ENCODE data around the gene PMM1. TPM values are rescaled to one million over a fixed set of nuclear protein-coding genes. Genes with fewer than 3 reads are reported as not detected.

The PMM1 gene
- polyA plus RNA-seq, 1 donor from 2014 or later, result 55.5 TPM

GRCh38 chr22:41528938-41529561 is 60.6 kb downstream of the PMM1 start:
- H3K27ac ChIP-seq (ENCODE audit: low read length), result no peak overlapping the region
- H3K36me3 ChIP-seq (ENCODE audit: insufficient read depth, low read length), result no peaks in the 10 kb centered on the region
- H3K4me2 ChIP-seq (ENCODE audit: low read length), result no peak overlapping the region
- no peaks in the 10 kb centered on the region for H4K20me1 ChIP-seq (ENCODE audit: insufficient read depth)
- no peak overlapping the region for H3K9ac ChIP-seq (ENCODE audit: low read length)
- H3K79me2 ChIP-seq (replicated peaks; ENCODE audit: insufficient read depth, low read length), result peaks cover under 1% of the 10 kb centered on the region
- no peak overlapping the region for H2AFZ ChIP-seq (ENCODE audit: low read depth, low read length)
- H3K4me3 ChIP-seq (ENCODE audit: low read length), result no peak overlapping the region
- no peaks in the 10 kb centered on the region for H3K9me3 ChIP-seq (ENCODE audit: low read length)
- TF ChIP-seq, protein P1, sequence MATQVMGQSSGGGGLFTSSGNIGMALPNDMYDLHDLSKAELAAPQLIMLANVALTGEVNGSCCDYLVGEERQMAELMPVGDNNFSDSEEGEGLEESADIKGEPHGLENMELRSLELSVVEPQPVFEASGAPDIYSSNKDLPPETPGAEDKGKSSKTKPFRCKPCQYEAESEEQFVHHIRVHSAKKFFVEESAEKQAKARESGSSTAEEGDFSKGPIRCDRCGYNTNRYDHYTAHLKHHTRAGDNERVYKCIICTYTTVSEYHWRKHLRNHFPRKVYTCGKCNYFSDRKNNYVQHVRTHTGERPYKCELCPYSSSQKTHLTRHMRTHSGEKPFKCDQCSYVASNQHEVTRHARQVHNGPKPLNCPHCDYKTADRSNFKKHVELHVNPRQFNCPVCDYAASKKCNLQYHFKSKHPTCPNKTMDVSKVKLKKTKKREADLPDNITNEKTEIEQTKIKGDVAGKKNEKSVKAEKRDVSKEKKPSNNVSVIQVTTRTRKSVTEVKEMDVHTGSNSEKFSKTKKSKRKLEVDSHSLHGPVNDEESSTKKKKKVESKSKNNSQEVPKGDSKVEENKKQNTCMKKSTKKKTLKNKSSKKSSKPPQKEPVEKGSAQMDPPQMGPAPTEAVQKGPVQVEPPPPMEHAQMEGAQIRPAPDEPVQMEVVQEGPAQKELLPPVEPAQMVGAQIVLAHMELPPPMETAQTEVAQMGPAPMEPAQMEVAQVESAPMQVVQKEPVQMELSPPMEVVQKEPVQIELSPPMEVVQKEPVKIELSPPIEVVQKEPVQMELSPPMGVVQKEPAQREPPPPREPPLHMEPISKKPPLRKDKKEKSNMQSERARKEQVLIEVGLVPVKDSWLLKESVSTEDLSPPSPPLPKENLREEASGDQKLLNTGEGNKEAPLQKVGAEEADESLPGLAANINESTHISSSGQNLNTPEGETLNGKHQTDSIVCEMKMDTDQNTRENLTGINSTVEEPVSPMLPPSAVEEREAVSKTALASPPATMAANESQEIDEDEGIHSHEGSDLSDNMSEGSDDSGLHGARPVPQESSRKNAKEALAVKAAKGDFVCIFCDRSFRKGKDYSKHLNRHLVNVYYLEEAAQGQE (IDR thresholded peaks at IDR 0.05; ENCODE audit: borderline replicate concordance), result no peak
- TF ChIP-seq RAD21 (conservative IDR thresholded peaks at IDR 0.05), result no peak
- no peak for TF ChIP-seq EZH2 (IDR thresholded peaks at IDR 0.05; ENCODE audit: borderline replicate concordance, insufficient read depth, low read length, poor library complexity, severe bottlenecking)
- TF ChIP-seq, protein P2, sequence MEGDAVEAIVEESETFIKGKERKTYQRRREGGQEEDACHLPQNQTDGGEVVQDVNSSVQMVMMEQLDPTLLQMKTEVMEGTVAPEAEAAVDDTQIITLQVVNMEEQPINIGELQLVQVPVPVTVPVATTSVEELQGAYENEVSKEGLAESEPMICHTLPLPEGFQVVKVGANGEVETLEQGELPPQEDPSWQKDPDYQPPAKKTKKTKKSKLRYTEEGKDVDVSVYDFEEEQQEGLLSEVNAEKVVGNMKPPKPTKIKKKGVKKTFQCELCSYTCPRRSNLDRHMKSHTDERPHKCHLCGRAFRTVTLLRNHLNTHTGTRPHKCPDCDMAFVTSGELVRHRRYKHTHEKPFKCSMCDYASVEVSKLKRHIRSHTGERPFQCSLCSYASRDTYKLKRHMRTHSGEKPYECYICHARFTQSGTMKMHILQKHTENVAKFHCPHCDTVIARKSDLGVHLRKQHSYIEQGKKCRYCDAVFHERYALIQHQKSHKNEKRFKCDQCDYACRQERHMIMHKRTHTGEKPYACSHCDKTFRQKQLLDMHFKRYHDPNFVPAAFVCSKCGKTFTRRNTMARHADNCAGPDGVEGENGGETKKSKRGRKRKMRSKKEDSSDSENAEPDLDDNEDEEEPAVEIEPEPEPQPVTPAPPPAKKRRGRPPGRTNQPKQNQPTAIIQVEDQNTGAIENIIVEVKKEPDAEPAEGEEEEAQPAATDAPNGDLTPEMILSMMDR (IDR thresholded peaks at IDR 0.05; ENCODE audit: poor library complexity, severe bottlenecking), result no peak
- no peak for TF ChIP-seq TAF1 (IDR thresholded peaks at IDR 0.05; ENCODE audit: low read depth)
- TF ChIP-seq MXI1 (conservative IDR thresholded peaks at IDR 0.05; ENCODE audit: poor library complexity, severe bottlenecking), result no peak
- no peak for TF ChIP-seq EP300 (conservative IDR thresholded peaks at IDR 0.05; ENCODE audit: poor library complexity, severe bottlenecking)
- TF ChIP-seq SMC3 (conservative IDR thresholded peaks at IDR 0.05; ENCODE audit: poor library complexity), result no peak
- no peak for TF ChIP-seq POLR2AphosphoS5 (IDR thresholded peaks at IDR 0.05)
- no peaks in the 10 kb centered on the region for H3F3A ChIP-seq (ENCODE audit: insufficient read depth, low read length, poor library complexity, severe bottlenecking)
- H3K9me2 ChIP-seq (ENCODE audit: insufficient read depth, low read length), result no peaks in the 10 kb centered on the region
- no peaks in the 10 kb centered on the region for H3K27me3 ChIP-seq (ENCODE audit: insufficient read depth, low read depth, low read length)

GRCh38 chr22:41528132-41528766 is 61.4 kb downstream of the PMM1 start:
- Histone ChIP-seq H3F3A (ENCODE audit: insufficient read depth, low read length, poor library complexity, severe bottlenecking) (no peaks in the 10 kb centered on the region), H3K27me3 (ENCODE audit: insufficient read depth, low read depth, low read length) (no peaks in the 10 kb centered on the region), H3K9ac (ENCODE audit: low read length) (no peak overlapping the region), H3K4me3 (ENCODE audit: low read length) (no peak overlapping the region), H3K36me3 (ENCODE audit: insufficient read depth, low read length) (no peaks in the 10 kb centered on the region), H3K79me2 (replicated peaks; ENCODE audit: insufficient read depth, low read length) (no peaks in the 10 kb centered on the region), H3K9me3 (ENCODE audit: low read length) (no peaks in the 10 kb centered on the region), H4K20me1 (ENCODE audit: insufficient read depth) (no peaks in the 10 kb centered on the region), H3K27ac (ENCODE audit: low read length) (no peak overlapping the region), H3K9me2 (ENCODE audit: insufficient read depth, low read length) (no peaks in the 10 kb centered on the region), H3K4me2 (ENCODE audit: low read length) (no peak overlapping the region), H2AFZ (ENCODE audit: low read depth, low read length) (no peak overlapping the region)
- TF ChIP-seq, protein P1 (IDR thresholded peaks at IDR 0.05; ENCODE audit: borderline replicate concordance), result no peak
- TF ChIP-seq POLR2AphosphoS5 (IDR thresholded peaks at IDR 0.05) (no peak), EP300 (conservative IDR thresholded peaks at IDR 0.05; ENCODE audit: poor library complexity, severe bottlenecking) (no peak), TAF1 (IDR thresholded peaks at IDR 0.05; ENCODE audit: low read depth) (no peak), SMC3 (conservative IDR thresholded peaks at IDR 0.05; ENCODE audit: poor library complexity) (no peak), MXI1 (conservative IDR thresholded peaks at IDR 0.05; ENCODE audit: poor library complexity, severe bottlenecking) (no peak), EZH2 (IDR thresholded peaks at IDR 0.05; ENCODE audit: borderline replicate concordance, insufficient read depth, low read length, poor library complexity, severe bottlenecking) (no peak), RAD21 (conservative IDR thresholded peaks at IDR 0.05) (no peak)
- TF ChIP-seq, protein P2 (IDR thresholded peaks at IDR 0.05; ENCODE audit: poor library complexity, severe bottlenecking), result no peak

Data from neural cell (in vitro differentiated cells).